Keratinocyte (primary cell): Measurements from ENCODE around the gene CETN1. TPM values are rescaled to one million over a fixed set of nuclear protein-coding genes. Genes with fewer than 3 reads are reported as not detected.

Source experiments
- DNase-seq: peaks from one replicate; pipeline ENCODE4 v3.0.0-alpha.2; 2011; ENCODE audit warnings: low read depth, missing footprints, low spot score
- FAIRE-seq: peaks from 2 replicates; lab custom pipeline; 2011; peaks lifted over from hg19 to GRCh38; lab: Jason Lieb, UNC
- H2AFZ ChIP-seq: 2 replicates; pipeline ENCODE4 v1.6.0; 2012; ENCODE audit warnings: low read length, control low read depth, inconsistent platforms; ENCODE audit not compliant: control insufficient read depth
- H3K27ac ChIP-seq: 2 replicates; pipeline ENCODE4 v1.5.1; 2011; ENCODE audit warnings: low read length; ENCODE audit not compliant: control insufficient read depth, insufficient read depth
- H3K27me3 ChIP-seq: 3 replicates; pipeline ENCODE4 v1.6.0; 2011; ENCODE audit warnings: low read length; ENCODE audit not compliant: control insufficient read depth, insufficient read depth; ENCODE audit errors: extremely low read depth
- H3K36me3 ChIP-seq, 2 experiments: 2 replicates in 1 of 2; 3 replicates in 1 of 2; pipeline ENCODE4 v1.5.1; 2011; ENCODE audit warnings: low read length in 2 of 2, mild to moderate bottlenecking in 1 of 2; ENCODE audit not compliant: control insufficient read depth in 2 of 2, insufficient read depth in 2 of 2; ENCODE audit errors: extremely low read depth in 1 of 2
- H3K4me1 ChIP-seq: 3 replicates; pipeline ENCODE4 v1.5.1; 2011; ENCODE audit warnings: low read length; ENCODE audit not compliant: control insufficient read depth, insufficient read depth; ENCODE audit errors: extremely low read depth
- H3K4me2 ChIP-seq: 3 replicates; pipeline ENCODE4 v1.6.0; 2011; ENCODE audit warnings: low read depth, low read length; ENCODE audit not compliant: control insufficient read depth, insufficient read depth; ENCODE audit errors: extremely low read depth
- H3K4me3 ChIP-seq, 3 experiments: fragments of 200-600 bp in 1 of 3; sonication (generic) in 1 of 3; 2 replicates in 2 of 3; 3 replicates in 1 of 3; pipeline ENCODE4 v1.5.1; 2011 to 2016; ENCODE audit warnings: low read length in 3 of 3, mild to moderate bottlenecking in 3 of 3, control low read depth in 2 of 3, inconsistent platforms in 1 of 3, low read depth in 1 of 3, mixed read lengths in 1 of 3, mixed run types in 1 of 3, moderate library complexity in 1 of 3; ENCODE audit not compliant: control insufficient read depth in 2 of 3, insufficient read depth in 2 of 3; ENCODE audit errors: extremely low read depth in 1 of 3
- H3K79me2 ChIP-seq: 2 replicates; pipeline ENCODE4 v1.6.0; 2012; ENCODE audit warnings: low read length; ENCODE audit not compliant: control insufficient read depth, insufficient read depth
- H3K9ac ChIP-seq: 3 replicates; pipeline ENCODE4 v1.6.0; 2011; ENCODE audit warnings: low read length; ENCODE audit not compliant: control insufficient read depth, insufficient read depth; ENCODE audit errors: extremely low read depth
- H3K9me1 ChIP-seq: 3 replicates; pipeline ENCODE4 v1.6.0; 2011; ENCODE audit warnings: low read length; ENCODE audit not compliant: control insufficient read depth, insufficient read depth; ENCODE audit errors: extremely low read depth
- H3K9me3 ChIP-seq: 2 replicates; pipeline ENCODE4 v1.5.1; 2012; ENCODE audit warnings: low read depth, low read length; ENCODE audit not compliant: control insufficient read depth
- H4K20me1 ChIP-seq: 3 replicates; pipeline ENCODE4 v1.6.0; 2011; ENCODE audit warnings: low read length; ENCODE audit not compliant: control insufficient read depth, insufficient read depth; ENCODE audit errors: extremely low read depth
- EZH2 ChIP-seq: IDR thresholded peaks from one replicate; pipeline ENCODE4 v1.6.1; 2012; ENCODE audit warnings: inconsistent platforms, mild to moderate bottlenecking, low read length, moderate library complexity
- dilution Hi-C: fragments of 300-500 bp; cut with MboI; formaldehyde crosslinking; loops from one replicate; pipeline ENCODE4 v1.7.0; 2020; ENCODE audit warnings: low sequenced_read_pairs; ENCODE audit not compliant: extremely low pct_ligation_motif_present
- polyA plus RNA-seq, 5 experiments: library from polyadenylated mRNA; depleted of rRNA in 3 of 5; stranded (reverse) in 3 of 5; stranded (forward) in 1 of 5; unstranded in 1 of 5; fragments of >200 nt; gene quantifications; 1 replicate in 1 of 5; 2 replicates in 3 of 5; 3 replicates in 1 of 5; pipeline versions ENCODE4 v1.2.1 to v1.2.3, GENCODE V29; 2011 to 2012; ENCODE audit warnings: missing spikeins in 2 of 5, low read depth in 1 of 5, low replicate concordance in 1 of 5
- TF ChIP-seq, protein P1 (sequence below), 3 experiments: IDR thresholded peaks in 1 of 3; conservative IDR thresholded peaks in 1 of 3; optimal IDR thresholded peaks in 1 of 3; 2 replicates in 2 of 3; 3 replicates in 1 of 3; pipeline versions ENCODE3 to v1.5.1; 2011; ENCODE audit warnings: low read length in 3 of 3, mild to moderate bottlenecking in 3 of 3, moderate library complexity in 2 of 3, control low read depth in 1 of 3, inconsistent platforms in 1 of 3; ENCODE audit not compliant: insufficient read depth in 2 of 3; ENCODE audit errors: extremely low read depth in 1 of 3

The CETN1 gene
- polyA plus RNA-seq, 1 donor (not counting 4 experiments of a cell fraction or from before 2014, with no cell fraction given), result not detected

DNA sequence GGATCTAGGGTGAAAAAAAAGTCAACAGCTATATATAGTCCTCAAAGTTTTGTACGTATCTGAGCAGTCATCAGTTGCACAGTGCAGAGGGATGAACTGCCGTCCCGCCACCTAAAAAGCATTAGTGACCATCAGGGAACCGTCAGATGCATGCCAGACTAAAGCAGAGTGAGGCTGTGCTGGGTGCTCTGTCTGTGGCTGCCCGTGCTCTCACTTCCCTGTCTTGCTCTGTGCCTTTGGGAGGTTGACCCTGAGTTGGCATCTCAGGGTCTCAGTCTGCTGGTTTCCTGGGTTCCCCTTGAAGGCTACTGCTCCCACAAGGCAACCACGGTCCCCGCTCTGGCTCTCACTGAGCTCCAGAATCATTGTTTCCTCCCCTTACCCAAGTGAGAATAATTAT lies 27.8 kb downstream of the CETN1 start:
- no peaks in the 10 kb centered on the region for H3K9me1 ChIP-seq
- no peak overlapping the region for H2AFZ ChIP-seq
- H3K27ac ChIP-seq, result no peak overlapping the region
- FAIRE-seq (no peak), DNase-seq (no peak)
- TF ChIP-seq, protein P1, sequence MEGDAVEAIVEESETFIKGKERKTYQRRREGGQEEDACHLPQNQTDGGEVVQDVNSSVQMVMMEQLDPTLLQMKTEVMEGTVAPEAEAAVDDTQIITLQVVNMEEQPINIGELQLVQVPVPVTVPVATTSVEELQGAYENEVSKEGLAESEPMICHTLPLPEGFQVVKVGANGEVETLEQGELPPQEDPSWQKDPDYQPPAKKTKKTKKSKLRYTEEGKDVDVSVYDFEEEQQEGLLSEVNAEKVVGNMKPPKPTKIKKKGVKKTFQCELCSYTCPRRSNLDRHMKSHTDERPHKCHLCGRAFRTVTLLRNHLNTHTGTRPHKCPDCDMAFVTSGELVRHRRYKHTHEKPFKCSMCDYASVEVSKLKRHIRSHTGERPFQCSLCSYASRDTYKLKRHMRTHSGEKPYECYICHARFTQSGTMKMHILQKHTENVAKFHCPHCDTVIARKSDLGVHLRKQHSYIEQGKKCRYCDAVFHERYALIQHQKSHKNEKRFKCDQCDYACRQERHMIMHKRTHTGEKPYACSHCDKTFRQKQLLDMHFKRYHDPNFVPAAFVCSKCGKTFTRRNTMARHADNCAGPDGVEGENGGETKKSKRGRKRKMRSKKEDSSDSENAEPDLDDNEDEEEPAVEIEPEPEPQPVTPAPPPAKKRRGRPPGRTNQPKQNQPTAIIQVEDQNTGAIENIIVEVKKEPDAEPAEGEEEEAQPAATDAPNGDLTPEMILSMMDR (optimal IDR thresholded peaks at IDR 0.05 in 1 of 3, IDR thresholded peaks at IDR 0.05 in 1 of 3, conservative IDR thresholded peaks at IDR 0.05 in 1 of 3; ENCODE audit: extremely low read depth in 1 of 3, insufficient read depth in 2 of 3, low read length in 3 of 3), result no peak
- no peak for TF ChIP-seq EZH2
- H3K9ac ChIP-seq, result no peak overlapping the region
- H3K4me2 ChIP-seq, result no peak overlapping the region
- H3K4me1 ChIP-seq, result no peaks in the 10 kb centered on the region
- H3K79me2 ChIP-seq, result no peaks in the 10 kb centered on the region
- no peaks in the 10 kb centered on the region for H3K36me3 ChIP-seq
- H3K9me3 ChIP-seq, result no peaks in the 10 kb centered on the region
- no peaks in the 10 kb centered on the region for H4K20me1 ChIP-seq
- H3K27me3 ChIP-seq, result no peaks in the 10 kb centered on the region
- no peak overlapping the region for H3K4me3 ChIP-seq
- dilution Hi-C loops, result no loop called here

DNA sequence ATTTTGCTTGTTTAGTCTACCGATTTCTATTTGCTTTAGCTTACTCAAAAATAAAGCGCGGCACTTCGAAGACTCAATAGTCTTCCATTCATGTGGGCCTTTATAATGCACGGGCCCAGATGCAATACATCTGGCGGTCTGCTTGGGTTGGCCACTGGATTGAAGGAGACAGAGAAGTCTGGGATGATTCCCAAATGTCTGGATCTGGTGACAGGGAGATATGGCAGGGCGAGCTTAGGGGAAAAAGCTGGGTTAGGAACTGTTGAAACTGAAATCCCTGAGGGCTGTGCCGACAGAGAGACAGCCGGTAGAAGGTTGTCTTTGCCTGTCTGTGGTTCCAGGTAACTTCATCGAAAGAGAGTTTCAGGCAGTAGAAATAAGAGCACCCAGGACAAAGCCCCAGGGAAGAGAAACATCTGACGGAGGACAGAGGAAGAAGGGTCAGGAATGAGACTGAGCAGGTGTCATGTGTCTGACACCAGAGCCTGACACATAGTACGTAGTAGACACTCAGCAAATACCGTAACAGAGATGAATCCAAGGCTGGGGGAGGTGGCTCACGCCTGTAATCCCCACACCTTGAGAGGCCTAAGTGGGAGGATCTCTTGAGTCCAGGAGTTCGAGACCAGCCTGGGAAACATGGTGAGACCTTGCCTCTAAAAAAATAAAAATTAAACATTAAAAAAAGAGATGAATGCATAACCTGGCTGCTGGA lies 30.2 kb downstream of the CETN1 start:
- H3K9ac ChIP-seq, result no peak overlapping the region
- no peaks in the 10 kb centered on the region for H3K4me1 ChIP-seq
- H3K79me2 ChIP-seq, result no peaks in the 10 kb centered on the region
- DNase-seq (no peak), FAIRE-seq (no peak)
- H3K9me1 ChIP-seq, result no peaks in the 10 kb centered on the region
- no peak overlapping the region for H3K27ac ChIP-seq
- H4K20me1 ChIP-seq, result no peaks in the 10 kb centered on the region
- H3K4me2 ChIP-seq, result no peak overlapping the region
- H3K27me3 ChIP-seq, result no peaks in the 10 kb centered on the region
- no peak overlapping the region for H3K4me3 ChIP-seq
- dilution Hi-C loops, result no loop called here
- no peaks in the 10 kb centered on the region for H3K36me3 ChIP-seq
- TF ChIP-seq, protein P1 (optimal IDR thresholded peaks at IDR 0.05 in 1 of 3, IDR thresholded peaks at IDR 0.05 in 1 of 3, conservative IDR thresholded peaks at IDR 0.05 in 1 of 3; ENCODE audit: extremely low read depth in 1 of 3, insufficient read depth in 2 of 3, low read length in 3 of 3), result no peak
- no peak for TF ChIP-seq EZH2
- H2AFZ ChIP-seq, result no peak overlapping the region
- no peaks in the 10 kb centered on the region for H3K9me3 ChIP-seq
